ENCODE data around the gene DLX4. TPM values are rescaled to one million over a fixed set of nuclear protein-coding genes. Genes with fewer than 3 reads are reported as not detected.

DLX4 gene
- total and polyA plus RNA-seq, 2 donors (not counting 1 experiment from before 2014, with no cell fraction given) = 0.17 to 0.88 TPM

GRCh38 chr17:49926886-49927285 lies 42.1 kb upstream of the DLX4 start:
- H3K36me3 ChIP-seq (replicated peaks in 1 of 2; ENCODE audit: control extremely low read depth in 1 of 2, control insufficient read depth in 1 of 2, extremely low read depth in 1 of 2, insufficient read depth in 2 of 2, low read length in 1 of 2) = no peaks in the 10 kb centered on the region

More at GRCh38 chr17:49926886-49927285, 42.1 kb upstream of the DLX4 start:
- H3K4me1 ChIP-seq (ENCODE audit: control insufficient read depth in 2 of 2, insufficient read depth in 2 of 2, low read length in 2 of 2) = no peaks in the 10 kb centered on the region
- WGBS (ENCODE audit: insufficient coverage) = 81% methylated on average over 11 of the region's 13 CpGs
- no peak overlapping the region for H3K4me3 Mint-ChIP-seq
- POLR2A ChIA-PET = no interaction called here
- CTCF ChIA-PET = interaction anchor here (0.7 kb wide), 1 partner anchor 70 kb away, joined by 3 read pairs; no protein-coding TSS in a partner anchor
- no peaks in the 10 kb centered on the region for H3K4me1 Mint-ChIP-seq
- intact Hi-C loops (cut with micrococcal nuclease) = no loop called here
- no peaks in the 10 kb centered on the region for H3K9me3 Mint-ChIP-seq (ENCODE audit: insufficient read depth)
- peaks cover 47% of the 10 kb centered on the region for H3K27me3 Mint-ChIP-seq
- ATAC-seq (ENCODE audit: low read depth) (no peak), DNase-seq (no peak)
- peaks cover 0 to 3% (median 0%) of the 10 kb centered on the region in 3 donors for H3K9me3 ChIP-seq (ENCODE audit: control extremely low read depth in 1 of 3, control insufficient read depth in 2 of 3, insufficient read depth in 1 of 3, low read length in 2 of 3)
- TF ChIP-seq EZH2 (IDR thresholded peaks at IDR 0.05; ENCODE audit: borderline replicate concordance, insufficient read depth, low read depth, low read length, poor library complexity, severe bottlenecking) = no peak
- no peak for TF ChIP-seq CTCF (IDR thresholded peaks at IDR 0.05)
- H4K20me1 ChIP-seq (ENCODE audit: control insufficient read depth, insufficient read depth, low read length, poor library complexity, severe bottlenecking) = no peaks in the 10 kb centered on the region
- no peak overlapping the region for H3K9ac ChIP-seq (ENCODE audit: low read length)
- H3K4me3 ChIP-seq (ENCODE audit: control extremely low read depth in 1 of 5, extremely low read depth in 1 of 5, insufficient read depth in 1 of 5, low read depth in 2 of 5, low read length in 4 of 5) = no peak overlapping the region
- H3K4me2 ChIP-seq (replicated peaks; ENCODE audit: low read depth, low read length, poor library complexity, severe bottlenecking) = no peak overlapping the region
- no peak overlapping the region for H3K27ac Mint-ChIP-seq
- H2AFZ ChIP-seq (ENCODE audit: insufficient read depth, low read depth, low read length, poor library complexity, severe bottlenecking) = no peak overlapping the region
- no peak overlapping the region for H3K27ac ChIP-seq (ENCODE audit: low read length in 2 of 2)
- H3K79me2 ChIP-seq (ENCODE audit: control insufficient read depth, insufficient read depth, low read length) = no peaks in the 10 kb centered on the region
- peaks cover 0 to 18% (median 2%) of the 10 kb centered on the region in 4 experiments for H3K27me3 ChIP-seq (replicated peaks in 1 of 4; ENCODE audit: control extremely low read depth in 1 of 4, control insufficient read depth in 3 of 4, insufficient read depth in 4 of 4, low read length in 3 of 4)
